NCI-H2107 treated with DMSO at 0.1 percent for 48 hours (cell line): Measurements from ENCODE around the gene SNRNP40.

ENCODE experiments used
- DNase-seq: peaks from one replicate; lab custom pipeline; 2025; ENCODE audit not compliant: unreplicated experiment; lab: John Stamatoyannopoulos, UW

SNRNP40 gene

GRCh38 chr1:31296486-31297276 is at the start of gene SNRNP40, which contains the start of gene ZCCHC17:
TSS of gene SNRNP40 (minus strand) at chr1:31296788. CDS start at chr1:31296751, 37 bp downstream.
TSS of gene ZCCHC17 (plus strand) at chr1:31297032. CDS start at chr1:31310099, 13,067 bp downstream.
- DNase-seq = peak; percentile 100

GRCh38 chr1:31345635-31346034 is 49.0 kb upstream of the SNRNP40 start:
- DNase-seq = no peak

GRCh38 chr1:31344503-31344902 is 47.9 kb upstream of the SNRNP40 start:
- DNase-seq = no peak

- DNase-seq = no peak
Observed at GRCh38 chr1:31336687-31337467, 40.3 kb upstream of the SNRNP40 start.

- DNase-seq = peak; percentile 74
Observed at GRCh38 chr1:31335007-31335406, 38.4 kb upstream of the SNRNP40 start.

GRCh38 chr1:31327381-31327780 is 30.8 kb upstream of the SNRNP40 start:
- no peak for DNase-seq

GRCh38 chr1:31326461-31326860 is 29.9 kb upstream of the SNRNP40 start:
- no peak for DNase-seq

GRCh38 chr1:31324992-31325391 is 28.4 kb upstream of the SNRNP40 start:
- DNase-seq = no peak

- DNase-seq = no peak
Observed at GRCh38 chr1:31324093-31324492, 27.5 kb upstream of the SNRNP40 start.

GRCh38 chr1:31318146-31318545 is 21.6 kb upstream of the SNRNP40 start:
- no peak for DNase-seq

- DNase-seq = peak; percentile 73
Observed at GRCh38 chr1:31315902-31316301, 19.3 kb upstream of the SNRNP40 start.

- no peak for DNase-seq
Observed at GRCh38 chr1:31310198-31310597, 13.6 kb upstream of the SNRNP40 start.

GRCh38 chr1:31308036-31308435 is 11.4 kb upstream of the SNRNP40 start:
- no peak for DNase-seq

GRCh38 chr1:31306278-31306677 is 9.7 kb upstream of the SNRNP40 start:
- DNase-seq = no peak

GRCh38 chr1:31302709-31303441 is 6.3 kb upstream of the SNRNP40 start:
- no peak for DNase-seq

- DNase-seq = no peak
Observed at GRCh38 chr1:31300193-31300592, 3.6 kb upstream of the SNRNP40 start.

GRCh38 chr1:31299365-31299764 is 2.8 kb upstream of the SNRNP40 start:
- DNase-seq = no peak

GRCh38 chr1:31297277-31298247 is 974 bp upstream of the SNRNP40 start:
- DNase-seq = no peak

GRCh38 chr1:31295874-31296485 is 608 bp downstream of the SNRNP40 start:
- DNase-seq = no peak

GRCh38 chr1:31289021-31289420 is 7.6 kb downstream of the SNRNP40 start:
- DNase-seq = no peak
